Left lung (tissue), 10 donors: ENCODE measurements around the gene TBC1D22B. TPM values are rescaled to one million over a fixed set of nuclear protein-coding genes. Genes with fewer than 3 reads are reported as not detected.
A peak's percentile ranks its signal among the peaks of the same experiment; 100 is the strongest.

Experiments
- ATAC-seq: fragments of 200-7000 bp; cut with Tn5 transposase; one replicate; pipeline ENCODE4 v1.9.1; 2020; ENCODE audit warnings: moderate library complexity
- DNase-seq, 4 donors: peaks; one replicate each; pipeline ENCODE4 v3.0.0-alpha.2; 2013 to 2020
- H3K27ac ChIP-seq, 2 donors: fragments of 200-600 bp; sonication (generic) in 1 of 2; one replicate each; pipeline versions ENCODE4 v1.5.0 to v1.8.0; 2020 to 2021
- H3K27me3 ChIP-seq, 2 donors: fragments of 200-600 bp; sonication (generic) in 1 of 2; one replicate each; pipeline versions ENCODE4 v1.5.0 to v1.8.0; 2020 to 2021
- H3K36me3 ChIP-seq, 2 donors: fragments of 200-600 bp; sonication (generic) in 1 of 2; one replicate each; pipeline versions ENCODE4 v1.5.0 to v1.8.0; 2020 to 2021
- H3K4me1 ChIP-seq, 2 donors: fragments of 200-600 bp; one replicate each; pipeline ENCODE4 v1.8.0; 2021
- H3K4me3 ChIP-seq, 2 donors: fragments of 200-600 bp; sonication (generic) in 1 of 2; one replicate each; pipeline versions ENCODE4 v1.5.0 to v1.8.0; 2020 to 2021; ENCODE audit warnings: mild to moderate bottlenecking in 1 of 2
- H3K9me3 ChIP-seq, 2 donors: fragments of 200-600 bp; sonication (generic) in 1 of 2; one replicate each; pipeline versions ENCODE4 v1.5.0 to v1.8.0; 2020 to 2021
- CTCF ChIP-seq, 2 donors: fragments of 200-600 bp; sonication (generic) in 1 of 2; IDR thresholded peaks; one replicate each; pipeline versions ENCODE4 v1.5.0 to v1.8.0; 2021; ENCODE audit warnings: antibody characterized with exemption in 2 of 2
- intact Hi-C, 2 donors: fragments of 100-400 bp; cut with DNase I; formaldehyde crosslinking; loops; one replicate each; pipeline versions ENCODE4 v1.11.2 to v1.14.2; 2022
- polyA plus RNA-seq, 6 donors: library from polyadenylated mRNA; unstranded; fragments of 120-200 nt; gene quantifications; one replicate each; pipeline ENCODE4 v1.2.1, GENCODE V29; 2013; ENCODE audit not compliant: insufficient read length in 6 of 6
- total RNA-seq, 2 donors: library from RNA; stranded (reverse); fragmentation: NEBNext Ultra II Directional; extraction: Animal tissue kit (Norgen Biotek cat#: 25700); gene quantifications; one replicate each; pipeline ENCODE4 v1.2.1, GENCODE V29; 2021
- donor health status: DM: no; HTN: yes; CAD: no.
- donor health status: DM: no; HTN: no; CAD: no.

The TBC1D22B gene
- total and polyA plus RNA-seq, 8 donors: 10.7 to 14.6 (median 12.8) TPM

- intact Hi-C loops: no loop called here
- no peak for ATAC-seq
- no peak overlapping the region for H3K4me3 ChIP-seq
Observed at GRCh38 chr6:37310966-37311365, 53.4 kb downstream of the TBC1D22B start.

GRCh38 chr6:37311741-37312473 lies 54.3 kb downstream of the TBC1D22B start:
- intact Hi-C loops: no loop called here
- Histone ChIP-seq H3K4me1 (peaks cover 0 to 7% of the 10 kb centered on the region in 2 donors), H3K4me3 (no peak overlapping the region), H3K36me3 (peaks cover 0 to 51% of the 10 kb centered on the region in 2 donors), H3K9me3 (no peaks in the 10 kb centered on the region), H3K27ac (no peak overlapping the region), H3K27me3 (no peaks in the 10 kb centered on the region)
- no peak for ATAC-seq
- no peak for TF ChIP-seq CTCF (IDR thresholded peaks at IDR 0.05)
- no peak for DNase-seq

More at GRCh38 chr6:37310966-37311365, 53.4 kb downstream of the TBC1D22B start:
- Histone ChIP-seq H3K9me3 (no peaks in the 10 kb centered on the region), H3K27me3 (no peaks in the 10 kb centered on the region), H3K4me1 (peaks cover 0 to 7% of the 10 kb centered on the region in 2 donors), H3K27ac (no peak overlapping the region), H3K36me3 (peaks cover 0 to 47% of the 10 kb centered on the region in 2 donors)
- DNase-seq: no peak
- TF ChIP-seq CTCF (IDR thresholded peaks at IDR 0.05): no peak

- H3K27me3 ChIP-seq: no peaks in the 10 kb centered on the region
- DNase-seq (no peak), ATAC-seq (no peak)
- no peak for TF ChIP-seq CTCF (IDR thresholded peaks at IDR 0.05)
- no peak overlapping the region for H3K27ac ChIP-seq
- H3K4me3 ChIP-seq: no peak overlapping the region
- H3K9me3 ChIP-seq: no peaks in the 10 kb centered on the region
- intact Hi-C loops: no loop called here
- H3K36me3 ChIP-seq: peaks cover 0 to 63% of the 10 kb centered on the region in 2 donors
- H3K4me1 ChIP-seq: peaks cover 0 to 3% of the 10 kb centered on the region in 2 donors
Observed at GRCh38 chr6:37313723-37314486, 56.3 kb downstream of the TBC1D22B start.

- no peaks in the 10 kb centered on the region for H3K27me3 ChIP-seq
- intact Hi-C loops: no loop called here
- H3K4me1 ChIP-seq: peaks cover 0 to 3% of the 10 kb centered on the region in 2 donors
- H3K9me3 ChIP-seq: no peaks in the 10 kb centered on the region
- ATAC-seq: peak; percentile 64
- peak in 2 of 4 donors; percentile 40 to 61 for DNase-seq
- no peak overlapping the region for H3K27ac ChIP-seq
- peak; percentile 20 to 32 for TF ChIP-seq CTCF (IDR thresholded peaks at IDR 0.05)
- peaks cover 0 to 70% of the 10 kb centered on the region in 2 donors for H3K36me3 ChIP-seq
- no peak overlapping the region for H3K4me3 ChIP-seq
Observed at GRCh38 chr6:37314487-37315156, 57.0 kb downstream of the TBC1D22B start.

- TF ChIP-seq CTCF (IDR thresholded peaks at IDR 0.05): no peak
- Histone ChIP-seq H3K27me3 (no peaks in the 10 kb centered on the region), H3K4me1 (peaks cover 0 to 3% of the 10 kb centered on the region in 2 donors), H3K9me3 (no peaks in the 10 kb centered on the region), H3K27ac (no peak overlapping the region), H3K36me3 (peaks cover 0 to 75% of the 10 kb centered on the region in 2 donors), H3K4me3 (no peak overlapping the region)
- no peak for DNase-seq
- no peak for ATAC-seq
- intact Hi-C loops: no loop called here
Observed at GRCh38 chr6:37315157-37315515, 57.6 kb downstream of the TBC1D22B start.
